Measurements from ENCODE around the gene IGIP. TPM values are rescaled to one million over a fixed set of nuclear protein-coding genes. Genes with fewer than 3 reads are reported as not detected.

Gene IGIP
- 4.7 and 5.5 TPM in 2 replicates for total RNA-seq (2014; rRNA removed; shearing (Covaris generic))

DNA sequence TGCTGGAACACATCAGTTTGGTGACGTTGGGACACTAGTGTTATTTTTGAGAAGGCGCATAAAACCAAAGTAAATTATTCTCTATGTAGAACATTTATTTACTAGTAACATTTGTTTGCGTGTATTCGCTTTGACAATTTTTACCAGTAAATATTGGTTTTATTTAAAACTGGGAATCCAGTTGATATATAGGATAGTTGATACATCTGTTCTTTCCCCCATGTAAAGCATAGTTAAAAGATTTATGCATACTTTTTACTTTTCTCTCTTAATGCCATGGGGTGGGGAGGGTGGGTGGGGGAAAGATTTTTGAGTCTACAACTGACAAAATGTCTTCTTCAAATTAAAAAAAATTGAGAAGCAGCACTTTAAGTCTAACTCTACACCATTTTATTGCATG is at the start of gene IGIP:
IGIP (plus strand) TSS at position 301 of the 400 bp plus-strand sequence. CDS start 2,540 bp downstream, outside the sequence.
- Histone ChIP-seq H3K27ac (no peak within 1 kb of the TSS), H3K4me1 (replicated peaks) (0 out of 2 replicates have a peak, but pooled peaks cover 5% of the 10 kb centered on the region), H3K9me3 (replicated peaks) (no peaks in the 10 kb centered on the region), H3K4me3 (no peak within 1 kb of the TSS), H3K36me3 (no peaks in the 10 kb centered on the region), H3K27me3 (replicated peaks) (no peaks in the 10 kb centered on the region)
- no peak for DNase-seq (ENCODE audit: low read depth in 1 of 2, low spot score in 2 of 2)

DNA sequence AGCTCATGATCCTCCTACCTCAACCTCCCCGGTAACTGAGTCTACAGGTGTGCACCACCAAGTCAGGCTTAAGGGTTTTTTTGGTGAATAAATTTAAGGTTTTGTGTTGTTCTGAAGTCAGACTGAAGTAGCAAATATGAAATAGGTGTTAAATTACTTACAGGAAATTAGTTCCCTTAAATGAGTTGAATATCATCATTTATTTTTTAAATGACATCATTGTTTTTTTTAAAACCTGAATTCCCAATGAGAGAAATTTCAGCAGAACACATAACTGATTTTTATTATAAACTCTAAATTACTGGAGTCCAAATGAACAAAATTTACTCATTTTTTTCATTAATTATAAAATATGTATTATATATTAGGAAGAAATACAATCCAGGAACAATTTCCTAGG is 49.6 kb upstream of the IGIP start:
- H3K36me3 ChIP-seq: no peaks in the 10 kb centered on the region
- H3K27me3 ChIP-seq (replicated peaks): peaks cover 13% of the 10 kb centered on the region
- no peak for DNase-seq (ENCODE audit: low read depth in 1 of 2, low spot score in 2 of 2)
- H3K4me3 ChIP-seq: no peak overlapping the region
- no peaks in the 10 kb centered on the region for H3K4me1 ChIP-seq (replicated peaks)
- H3K9me3 ChIP-seq (replicated peaks): no peaks in the 10 kb centered on the region
- no peak overlapping the region for H3K27ac ChIP-seq

DNA sequence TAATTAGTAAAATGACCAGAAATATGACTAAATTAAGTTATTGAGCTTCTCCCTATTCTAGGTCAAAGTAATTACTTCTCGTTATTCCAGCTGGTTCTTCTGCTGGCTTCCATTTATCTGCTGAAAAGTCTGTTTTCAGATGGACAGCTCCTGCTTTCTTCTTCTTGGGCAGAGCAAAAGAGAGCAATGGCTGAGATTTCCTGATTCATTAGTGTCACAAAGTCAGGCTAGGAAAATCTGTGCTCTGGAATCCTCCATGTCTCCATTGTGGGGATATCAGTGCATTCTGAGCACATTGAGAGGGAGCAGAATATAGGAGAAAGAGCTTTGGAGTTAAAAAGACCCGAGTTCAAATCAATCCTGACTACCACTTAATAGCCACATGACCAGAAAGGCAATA is 48.9 kb upstream of the IGIP start:
- peaks cover 15% of the 10 kb centered on the region for H3K27me3 ChIP-seq (replicated peaks)
- no peak overlapping the region for H3K4me3 ChIP-seq
- DNase-seq (ENCODE audit: low read depth in 1 of 2, low spot score in 2 of 2): no peak
- H3K9me3 ChIP-seq (replicated peaks): no peaks in the 10 kb centered on the region
- no peaks in the 10 kb centered on the region for H3K4me1 ChIP-seq (replicated peaks)
- H3K36me3 ChIP-seq: no peaks in the 10 kb centered on the region
- no peak overlapping the region for H3K27ac ChIP-seq

DNA sequence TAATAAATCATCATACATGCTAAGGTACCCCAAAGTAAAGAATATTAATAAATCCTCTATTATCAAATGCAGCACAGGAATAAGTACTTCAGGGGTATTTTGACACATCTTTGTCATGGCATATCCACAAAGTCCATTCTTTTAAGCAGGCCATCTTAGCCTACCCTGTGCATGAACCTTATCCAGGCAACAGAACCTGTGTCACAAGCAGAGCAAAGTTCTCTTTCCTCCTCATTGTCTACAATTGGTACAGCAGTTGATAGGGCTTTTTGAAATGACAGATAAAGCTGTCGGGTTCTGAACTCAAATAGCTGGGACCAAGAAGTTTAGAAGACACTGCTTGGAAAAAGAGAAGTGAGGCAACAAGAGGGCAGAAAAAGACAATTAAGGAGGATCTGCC is 42.6 kb upstream of the IGIP start:
- Histone ChIP-seq H3K27me3 (replicated peaks) (peaks cover 43% of the 10 kb centered on the region), H3K4me1 (replicated peaks) (no peaks in the 10 kb centered on the region), H3K27ac (no peak overlapping the region), H3K36me3 (no peaks in the 10 kb centered on the region), H3K4me3 (no peak overlapping the region), H3K9me3 (replicated peaks) (no peaks in the 10 kb centered on the region)
- DNase-seq (ENCODE audit: low read depth in 1 of 2, low spot score in 2 of 2): no peak

DNA sequence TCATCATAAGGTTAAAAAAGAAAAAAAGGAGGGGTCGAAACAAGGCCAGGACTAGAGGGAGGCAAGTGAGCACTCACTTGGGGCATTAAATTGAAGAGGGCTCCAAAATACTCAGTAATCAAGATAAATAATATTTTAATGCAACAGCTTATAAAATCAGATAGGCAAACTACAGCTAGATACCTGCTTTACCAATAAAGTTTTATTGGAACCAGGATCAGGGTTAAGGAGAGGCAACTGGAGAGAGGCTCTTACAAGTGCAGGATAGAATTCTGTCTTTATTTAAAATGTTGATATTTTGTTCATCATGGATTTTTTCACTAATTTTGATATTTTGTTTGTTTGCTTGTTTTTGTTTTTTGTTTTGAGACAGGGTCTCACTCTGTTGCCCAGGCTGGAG is 42.1 kb upstream of the IGIP start:
- Histone ChIP-seq H3K27ac (no peak overlapping the region), H3K9me3 (replicated peaks) (no peaks in the 10 kb centered on the region), H3K36me3 (no peaks in the 10 kb centered on the region), H3K4me3 (no peak overlapping the region), H3K4me1 (replicated peaks) (no peaks in the 10 kb centered on the region), H3K27me3 (replicated peaks) (peaks cover 43% of the 10 kb centered on the region)
- no peak for DNase-seq (ENCODE audit: low read depth in 1 of 2, low spot score in 2 of 2)

DNA sequence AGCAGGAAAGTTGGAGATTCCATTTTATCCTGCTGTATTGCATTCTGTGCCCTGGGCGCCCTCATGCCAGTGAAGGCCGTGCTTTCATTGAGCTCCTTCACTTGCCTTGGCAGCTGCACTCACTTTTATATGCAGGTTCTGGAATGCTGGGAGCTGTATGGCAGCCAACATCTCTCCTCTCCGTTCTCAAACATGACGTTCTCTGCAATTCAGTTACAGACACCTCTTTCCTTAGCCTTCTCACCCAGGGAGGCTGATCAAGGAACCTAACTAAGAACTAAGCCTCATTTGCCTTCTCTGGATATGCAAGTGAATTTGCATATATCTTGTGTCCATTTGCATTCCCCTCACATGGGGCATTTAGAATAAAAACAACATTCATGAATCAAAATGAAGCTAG is 41.2 kb upstream of the IGIP start:
- Histone ChIP-seq H3K9me3 (replicated peaks) (peaks cover 2% of the 10 kb centered on the region), H3K36me3 (no peaks in the 10 kb centered on the region), H3K27me3 (replicated peaks) (peaks cover 48% of the 10 kb centered on the region), H3K27ac (no peak overlapping the region), H3K4me3 (no peak overlapping the region), H3K4me1 (replicated peaks) (no peaks in the 10 kb centered on the region)
- DNase-seq (ENCODE audit: low read depth in 1 of 2, low spot score in 2 of 2): no peak

DNA sequence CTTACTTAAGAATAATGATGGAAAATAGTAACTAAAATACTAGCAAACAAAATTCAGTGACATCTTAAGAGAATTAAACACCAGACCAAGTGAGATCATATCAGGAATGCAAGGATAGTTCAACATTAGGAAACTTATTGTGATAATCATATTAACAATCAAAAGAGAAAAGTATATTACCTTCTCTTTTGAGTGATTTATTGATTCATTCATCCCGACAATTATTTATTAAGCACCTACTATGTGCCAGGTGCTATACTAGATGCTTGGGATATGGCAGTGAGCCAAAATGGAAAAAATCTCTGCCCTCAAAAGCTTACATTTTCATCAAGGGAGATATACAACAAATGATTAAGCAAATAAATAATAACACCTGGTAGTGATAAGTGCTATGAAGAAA is 35.5 kb upstream of the IGIP start:
- no peak for DNase-seq (ENCODE audit: low read depth in 1 of 2, low spot score in 2 of 2)
- peaks cover 21% of the 10 kb centered on the region for H3K9me3 ChIP-seq (replicated peaks)
- no peaks in the 10 kb centered on the region for H3K4me1 ChIP-seq (replicated peaks)
- no peaks in the 10 kb centered on the region for H3K36me3 ChIP-seq
- H3K27ac ChIP-seq: no peak overlapping the region
- H3K27me3 ChIP-seq (replicated peaks): peaks cover 43% of the 10 kb centered on the region
- no peak overlapping the region for H3K4me3 ChIP-seq

DNA sequence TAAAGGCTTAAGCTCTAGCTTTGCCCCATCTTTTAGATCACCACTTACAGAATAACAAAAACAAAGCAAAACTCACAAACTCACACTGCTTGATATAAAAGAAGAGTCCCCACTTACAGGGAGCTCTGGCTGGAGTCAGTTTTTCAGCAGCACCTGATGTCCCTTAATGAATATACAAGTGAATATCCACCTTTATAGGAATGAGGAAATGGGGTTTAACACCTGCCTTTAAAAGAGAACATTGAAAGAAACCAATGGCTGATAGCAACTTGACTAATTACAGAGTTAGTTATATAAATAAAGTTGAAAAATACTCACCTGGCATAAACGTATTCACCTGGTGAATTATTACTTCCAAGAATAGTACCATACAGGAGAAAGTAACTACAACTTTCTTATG is 32.6 kb upstream of the IGIP start:
- Histone ChIP-seq H3K27me3 (replicated peaks) (peaks cover 45% of the 10 kb centered on the region), H3K4me3 (no peak overlapping the region), H3K4me1 (replicated peaks) (no peaks in the 10 kb centered on the region), H3K36me3 (no peaks in the 10 kb centered on the region), H3K9me3 (replicated peaks) (peaks cover 21% of the 10 kb centered on the region), H3K27ac (no peak overlapping the region)
- no peak for DNase-seq (ENCODE audit: low read depth in 1 of 2, low spot score in 2 of 2)

DNA sequence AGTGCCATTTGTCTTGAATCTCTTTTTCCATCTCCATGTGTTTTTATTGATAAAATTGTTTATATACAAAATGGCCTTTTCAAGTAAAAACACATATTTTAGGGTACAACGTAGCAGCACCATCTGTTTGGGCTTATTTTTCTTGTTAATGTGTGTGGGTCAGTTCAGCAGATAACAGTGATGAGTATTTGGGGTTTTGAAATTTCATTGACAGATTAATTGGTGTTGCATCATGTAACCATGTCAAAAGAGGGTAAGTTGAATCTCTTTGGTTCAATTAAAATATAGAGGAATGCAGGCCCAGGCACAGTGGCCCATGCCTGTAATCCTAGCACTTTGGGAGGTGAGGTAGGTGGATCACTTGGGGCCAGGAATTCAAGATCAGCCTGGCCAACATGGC is 31.9 kb upstream of the IGIP start:
- Histone ChIP-seq H3K27me3 (replicated peaks) (peaks cover 44% of the 10 kb centered on the region), H3K4me1 (replicated peaks) (no peaks in the 10 kb centered on the region), H3K4me3 (no peak overlapping the region), H3K27ac (no peak overlapping the region), H3K9me3 (replicated peaks) (peaks cover 21% of the 10 kb centered on the region), H3K36me3 (no peaks in the 10 kb centered on the region)
- no peak for DNase-seq (ENCODE audit: low read depth in 1 of 2, low spot score in 2 of 2)

DNA sequence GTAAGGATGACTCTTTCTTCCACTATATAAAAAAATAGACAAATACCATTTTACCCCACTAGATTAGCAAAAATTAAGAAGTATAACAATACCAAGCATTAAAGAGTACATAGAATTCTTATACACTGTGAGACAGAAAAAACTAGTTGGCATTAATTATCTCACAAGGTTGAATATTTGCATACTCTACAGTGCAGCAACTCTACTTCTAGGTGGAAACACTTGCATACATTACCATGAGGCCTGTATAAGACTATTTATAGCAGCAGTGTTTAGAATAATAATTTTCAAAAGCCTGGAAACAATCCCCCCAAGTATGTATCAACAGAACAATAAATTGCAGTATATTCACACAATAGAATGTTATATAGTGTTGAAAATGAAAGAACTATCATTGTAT is 30.8 kb upstream of the IGIP start:
- H3K4me3 ChIP-seq: no peak overlapping the region
- DNase-seq (ENCODE audit: low read depth in 1 of 2, low spot score in 2 of 2): no peak

DNA sequence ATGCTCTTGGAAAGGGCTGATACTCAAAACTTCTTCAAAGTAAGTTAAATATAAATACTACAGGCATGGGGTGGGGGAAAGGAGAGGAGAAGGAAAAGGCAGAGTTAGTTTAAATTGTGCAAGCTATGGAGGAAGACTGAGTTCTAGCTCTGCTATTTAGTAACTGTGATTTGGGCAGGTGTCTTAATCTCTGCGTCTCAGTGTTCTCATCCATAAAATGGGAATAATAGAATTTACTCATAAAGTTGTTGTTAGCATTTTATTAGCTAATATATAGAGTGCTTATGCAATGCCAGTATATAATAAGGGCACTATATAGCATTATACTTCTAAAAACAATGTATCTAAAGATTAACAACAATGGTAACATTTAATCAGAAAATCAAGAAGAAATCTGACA is 24.6 kb upstream of the IGIP start:
- H3K27me3 ChIP-seq (replicated peaks): peaks cover 31% of the 10 kb centered on the region
- H3K27ac ChIP-seq: no peak overlapping the region
- H3K36me3 ChIP-seq: no peaks in the 10 kb centered on the region
- no peaks in the 10 kb centered on the region for H3K4me1 ChIP-seq (replicated peaks)
- no peak for DNase-seq (ENCODE audit: low read depth in 1 of 2, low spot score in 2 of 2)
- no peak overlapping the region for H3K4me3 ChIP-seq
- no peaks in the 10 kb centered on the region for H3K9me3 ChIP-seq (replicated peaks)

More for the DNA sequence above, 30.8 kb upstream of the IGIP start:
- H3K36me3 ChIP-seq: no peaks in the 10 kb centered on the region
- no peaks in the 10 kb centered on the region for H3K4me1 ChIP-seq (replicated peaks)
- H3K27ac ChIP-seq: no peak overlapping the region
- H3K9me3 ChIP-seq (replicated peaks): peaks cover 17% of the 10 kb centered on the region
- peaks cover 35% of the 10 kb centered on the region for H3K27me3 ChIP-seq (replicated peaks)

DNA sequence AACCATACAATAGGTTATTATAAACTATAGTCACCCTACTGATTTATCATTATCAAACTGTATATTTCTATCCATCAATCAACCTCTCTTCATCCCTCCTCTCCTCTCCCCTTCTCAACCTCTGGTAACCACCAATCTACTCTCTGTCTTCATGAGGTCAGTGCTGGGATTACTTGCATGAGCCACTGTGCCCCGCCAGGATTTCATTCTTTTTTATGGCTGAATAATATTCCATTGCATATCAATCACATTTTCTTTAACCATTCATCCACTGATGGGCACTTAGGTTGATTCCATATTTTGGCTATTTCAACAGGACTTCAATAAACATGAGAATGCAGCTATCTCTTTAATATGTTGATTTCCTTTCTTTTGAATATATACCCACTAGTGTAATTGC is 22.6 kb upstream of the IGIP start:
- DNase-seq (ENCODE audit: low read depth in 1 of 2, low spot score in 2 of 2): no peak
- Histone ChIP-seq H3K36me3 (no peaks in the 10 kb centered on the region), H3K27ac (no peak overlapping the region), H3K4me3 (no peak overlapping the region), H3K9me3 (replicated peaks) (no peaks in the 10 kb centered on the region), H3K27me3 (replicated peaks) (peaks cover 26% of the 10 kb centered on the region), H3K4me1 (replicated peaks) (peaks cover 5% of the 10 kb centered on the region)

DNA sequence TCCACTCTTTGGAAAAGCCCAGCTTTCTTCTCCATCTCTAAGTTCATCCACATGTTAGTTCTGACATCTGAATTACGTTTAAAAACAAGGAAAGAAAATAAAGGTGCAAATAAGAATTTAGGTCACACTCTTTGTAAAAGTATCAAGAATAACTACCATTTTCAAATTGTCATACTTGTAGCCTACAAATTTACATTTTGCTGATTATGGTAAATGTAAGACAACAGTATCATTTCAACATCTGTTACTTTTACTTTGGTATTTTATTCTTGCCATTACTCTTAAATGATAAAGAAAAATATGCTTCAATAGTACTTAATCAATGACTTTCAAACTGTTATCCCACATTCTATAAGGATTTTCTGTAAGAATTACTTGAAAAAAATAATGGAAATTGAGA is 21.6 kb upstream of the IGIP start:
- Histone ChIP-seq H3K27ac (no peak overlapping the region), H3K4me3 (no peak overlapping the region), H3K9me3 (replicated peaks) (no peaks in the 10 kb centered on the region), H3K27me3 (replicated peaks) (peaks cover 26% of the 10 kb centered on the region), H3K4me1 (replicated peaks) (peaks cover 10% of the 10 kb centered on the region), H3K36me3 (no peaks in the 10 kb centered on the region)
- DNase-seq (ENCODE audit: low read depth in 1 of 2, low spot score in 2 of 2): no peak

DNA sequence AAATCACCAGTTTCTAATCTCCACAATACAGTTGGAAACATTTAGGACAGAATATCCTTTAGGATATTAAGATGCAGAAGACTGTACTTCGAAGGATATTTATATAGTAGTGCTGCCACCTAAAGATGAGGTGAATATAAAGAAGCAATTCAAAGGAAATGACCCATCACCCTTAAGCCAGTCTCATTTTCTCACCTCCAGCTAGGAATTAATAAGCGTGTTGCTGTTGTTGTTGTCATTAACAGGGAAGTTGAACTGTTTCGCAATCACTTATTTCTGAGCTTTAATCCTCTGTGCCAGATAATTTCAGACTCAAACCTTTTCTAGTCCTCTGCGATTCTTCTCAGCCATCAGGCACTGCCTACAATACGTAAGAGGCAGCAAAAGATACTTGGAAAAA is 19.6 kb upstream of the IGIP start:
- H3K27ac ChIP-seq: no peak overlapping the region
- no peaks in the 10 kb centered on the region for H3K36me3 ChIP-seq
- no peaks in the 10 kb centered on the region for H3K9me3 ChIP-seq (replicated peaks)
- H3K27me3 ChIP-seq (replicated peaks): peaks cover 16% of the 10 kb centered on the region
- H3K4me3 ChIP-seq: no peak overlapping the region
- no peak for DNase-seq (ENCODE audit: low read depth in 1 of 2, low spot score in 2 of 2)
- peaks cover 13% of the 10 kb centered on the region for H3K4me1 ChIP-seq (replicated peaks)

DNA sequence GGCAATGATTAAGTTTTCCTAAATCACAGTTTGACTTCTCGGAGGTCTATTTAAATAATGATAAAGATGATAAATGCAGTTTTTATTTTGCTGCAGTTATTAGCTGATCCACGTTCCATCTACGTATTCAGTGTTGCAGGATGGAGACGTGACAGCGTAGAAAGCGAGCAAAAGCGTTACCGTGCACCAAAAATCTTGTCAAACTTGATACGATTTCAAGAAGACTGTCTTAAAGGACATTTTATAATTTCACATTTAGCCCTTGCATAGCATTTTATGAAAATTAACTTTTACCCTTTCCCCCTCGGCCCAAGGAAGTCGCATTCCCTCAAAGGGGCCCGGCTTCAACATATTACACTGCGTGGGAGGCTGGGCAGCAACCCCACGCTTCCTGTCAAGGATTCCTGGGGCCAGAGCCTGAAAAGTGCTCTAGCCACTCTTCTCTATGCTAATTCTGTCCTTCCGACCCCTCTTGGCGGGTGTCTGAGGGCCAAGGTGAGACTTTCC is 18.9 kb upstream of the IGIP start:
- Histone ChIP-seq H3K27me3 (replicated peaks) (peaks cover 16% of the 10 kb centered on the region), H3K27ac (peak overlapping the region; percentile 52), H3K4me1 (replicated peaks) (peaks cover 13% of the 10 kb centered on the region), H3K9me3 (replicated peaks) (no peaks in the 10 kb centered on the region), H3K36me3 (no peaks in the 10 kb centered on the region), H3K4me3 (peak overlapping the region; percentile 71)
- DNase-seq (ENCODE audit: low read depth in 1 of 2, low spot score in 2 of 2): no peak
